Ishikawa (cell line): ENCODE results near the gene MORC1.

Source experiments
- CEBPB ChIP-seq: IDR thresholded peaks from 2 replicates; pipeline ENCODE4 v1.6.1; 2012
- CREB1 ChIP-seq: IDR thresholded peaks from 2 replicates; pipeline ENCODE4 v1.6.1; 2012; ENCODE audit warnings: low read depth
- EP300 ChIP-seq: IDR thresholded peaks from 2 replicates; pipeline ENCODE4 v1.6.1; 2012; ENCODE audit warnings: borderline replicate concordance
- RAD21 ChIP-seq: IDR thresholded peaks from 2 replicates; pipeline ENCODE4 v1.6.1; 2012; ENCODE audit warnings: low read depth
- ZBTB7A ChIP-seq: IDR thresholded peaks from 2 replicates; pipeline ENCODE4 v1.6.1; 2012; ENCODE audit warnings: low read depth
- TF ChIP-seq, protein P1 (sequence below): IDR thresholded peaks from 2 replicates; pipeline ENCODE4 v1.6.1; 2012; ENCODE audit warnings: low read depth, mild to moderate bottlenecking

DNA sequence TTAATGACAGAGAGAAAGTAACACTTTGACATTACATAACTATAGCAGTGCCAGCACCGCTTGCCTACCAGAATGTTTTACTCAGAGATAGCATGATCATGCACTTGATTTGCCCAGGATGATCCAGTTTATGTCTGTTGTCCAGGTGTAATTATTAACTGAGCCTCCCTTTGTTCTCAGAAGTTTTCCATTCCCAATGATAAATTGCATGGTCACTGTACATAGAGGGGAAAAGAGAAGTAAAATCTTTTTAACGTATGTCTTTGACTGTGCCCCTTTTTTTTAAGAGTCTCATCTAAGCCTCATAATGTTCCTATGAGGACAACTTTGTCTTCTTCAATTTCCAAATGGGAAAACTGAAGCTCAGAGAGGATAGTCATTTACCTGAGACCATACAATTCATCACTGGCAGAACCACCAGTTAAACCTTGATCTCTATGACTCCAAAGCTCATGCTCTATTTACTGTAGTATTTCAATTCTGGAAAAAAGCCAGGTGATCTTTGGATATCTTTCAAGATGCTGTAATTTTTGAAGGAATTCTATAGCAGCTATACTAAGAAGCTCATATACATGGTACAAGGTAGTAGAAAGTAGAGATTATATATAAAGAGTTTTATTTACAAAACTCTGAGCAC, 43.7 kb upstream of the MORC1 start:
- TF ChIP-seq CREB1 = no peak
- TF ChIP-seq CEBPB = no peak
- TF ChIP-seq, protein P1, sequence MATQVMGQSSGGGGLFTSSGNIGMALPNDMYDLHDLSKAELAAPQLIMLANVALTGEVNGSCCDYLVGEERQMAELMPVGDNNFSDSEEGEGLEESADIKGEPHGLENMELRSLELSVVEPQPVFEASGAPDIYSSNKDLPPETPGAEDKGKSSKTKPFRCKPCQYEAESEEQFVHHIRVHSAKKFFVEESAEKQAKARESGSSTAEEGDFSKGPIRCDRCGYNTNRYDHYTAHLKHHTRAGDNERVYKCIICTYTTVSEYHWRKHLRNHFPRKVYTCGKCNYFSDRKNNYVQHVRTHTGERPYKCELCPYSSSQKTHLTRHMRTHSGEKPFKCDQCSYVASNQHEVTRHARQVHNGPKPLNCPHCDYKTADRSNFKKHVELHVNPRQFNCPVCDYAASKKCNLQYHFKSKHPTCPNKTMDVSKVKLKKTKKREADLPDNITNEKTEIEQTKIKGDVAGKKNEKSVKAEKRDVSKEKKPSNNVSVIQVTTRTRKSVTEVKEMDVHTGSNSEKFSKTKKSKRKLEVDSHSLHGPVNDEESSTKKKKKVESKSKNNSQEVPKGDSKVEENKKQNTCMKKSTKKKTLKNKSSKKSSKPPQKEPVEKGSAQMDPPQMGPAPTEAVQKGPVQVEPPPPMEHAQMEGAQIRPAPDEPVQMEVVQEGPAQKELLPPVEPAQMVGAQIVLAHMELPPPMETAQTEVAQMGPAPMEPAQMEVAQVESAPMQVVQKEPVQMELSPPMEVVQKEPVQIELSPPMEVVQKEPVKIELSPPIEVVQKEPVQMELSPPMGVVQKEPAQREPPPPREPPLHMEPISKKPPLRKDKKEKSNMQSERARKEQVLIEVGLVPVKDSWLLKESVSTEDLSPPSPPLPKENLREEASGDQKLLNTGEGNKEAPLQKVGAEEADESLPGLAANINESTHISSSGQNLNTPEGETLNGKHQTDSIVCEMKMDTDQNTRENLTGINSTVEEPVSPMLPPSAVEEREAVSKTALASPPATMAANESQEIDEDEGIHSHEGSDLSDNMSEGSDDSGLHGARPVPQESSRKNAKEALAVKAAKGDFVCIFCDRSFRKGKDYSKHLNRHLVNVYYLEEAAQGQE = no peak
- TF ChIP-seq RAD21 = no peak
- TF ChIP-seq EP300 = no peak
- no peak for TF ChIP-seq ZBTB7A
